Inflammatory macrophage treated with lipopolysaccharide for 4 hours (primary cell): ENCODE results near the gene TMEM94.
"Not testable (repeated sequence)": the region's sequence is repeated elsewhere in the genome, so short reads cannot be mapped to it uniquely, and the experiment has no call there.

Source experiments
- DNase-seq: peaks from one replicate; pipeline ENCODE4 v3.0.0-alpha.2; 2020

The TMEM94 gene

GRCh38 chr17:75456417-75457046 is at the start of gene TMEM94:
Gene TMEM94, plus strand, starts transcription at chr17:75456635. Its CDS starts 15,271 bp downstream, at chr17:75471906.
- DNase-seq, result peak; percentile 98

- DNase-seq, result no peak
These were observed 48.6 kb upstream of the TMEM94 start for GRCh38 chr17:75407655-75408352.

GRCh38 chr17:75410141-75410540 is 46.3 kb upstream of the TMEM94 start:
- no peak for DNase-seq

- no peak for DNase-seq
These were observed 44.9 kb upstream of the TMEM94 start for GRCh38 chr17:75411328-75412067.

- peak; percentile 54 for DNase-seq
These were observed 43.7 kb upstream of the TMEM94 start for GRCh38 chr17:75412455-75413317.

GRCh38 chr17:75414488-75414887 is 41.9 kb upstream of the TMEM94 start:
- DNase-seq, result no peak

GRCh38 chr17:75416006-75416405 is 40.4 kb upstream of the TMEM94 start:
- no peak for DNase-seq

GRCh38 chr17:75417054-75417580 is 39.3 kb upstream of the TMEM94 start:
- peak; percentile 63 for DNase-seq

- DNase-seq, result peak; percentile 67
These were observed 37.9 kb upstream of the TMEM94 start for GRCh38 chr17:75418531-75418930.

GRCh38 chr17:75428543-75429469 is 27.6 kb upstream of the TMEM94 start:
- peak; percentile 89 for DNase-seq

GRCh38 chr17:75430159-75430974 is 26.1 kb upstream of the TMEM94 start:
- no peak for DNase-seq

- DNase-seq, result no peak
These were observed 23.1 kb upstream of the TMEM94 start for GRCh38 chr17:75433218-75433783.

GRCh38 chr17:75434433-75434832 is 22.0 kb upstream of the TMEM94 start:
- not testable (repeated sequence) for DNase-seq

GRCh38 chr17:75437404-75437803 is 19.0 kb upstream of the TMEM94 start:
- not testable (repeated sequence) for DNase-seq

- DNase-seq, result no peak
These were observed 17.1 kb upstream of the TMEM94 start for GRCh38 chr17:75439287-75439686.

- DNase-seq, result no peak
These were observed 15.5 kb upstream of the TMEM94 start for GRCh38 chr17:75440738-75441448.

GRCh38 chr17:75442168-75443103 is 14.0 kb upstream of the TMEM94 start:
- no peak for DNase-seq

- DNase-seq, result no peak
These were observed 11.1 kb upstream of the TMEM94 start for GRCh38 chr17:75445296-75445695.
